Esophagus muscularis mucosa (tissue), 4 donors: ENCODE results near the gene YY1.

Experiments
- EP300 ChIP-seq: sonication (generic); formaldehyde crosslinking; IDR thresholded peaks from one replicate; pipeline ENCODE4 v1.6.1; 2017; ENCODE audit warnings: antibody characterized with exemption
- POLR2A ChIP-seq: fragments of 450-650 bp; IDR thresholded peaks from one replicate; pipeline ENCODE4 v1.6.1; 2017; ENCODE audit warnings: antibody characterized with exemption, moderate library complexity, mild to moderate bottlenecking, low read depth
- TF ChIP-seq, protein P1 (sequence below), 3 experiments: fragments of 200-600 bp in 2 of 3; fragments of 450-650 bp in 1 of 3; sonication (generic) in 2 of 3; IDR thresholded peaks; one replicate each; pipeline ENCODE4 v1.5.1; 2017 to 2019; ENCODE audit warnings: antibody characterized with exemption in 3 of 3, mild to moderate bottlenecking in 2 of 3, moderate library complexity in 1 of 3

DNA sequence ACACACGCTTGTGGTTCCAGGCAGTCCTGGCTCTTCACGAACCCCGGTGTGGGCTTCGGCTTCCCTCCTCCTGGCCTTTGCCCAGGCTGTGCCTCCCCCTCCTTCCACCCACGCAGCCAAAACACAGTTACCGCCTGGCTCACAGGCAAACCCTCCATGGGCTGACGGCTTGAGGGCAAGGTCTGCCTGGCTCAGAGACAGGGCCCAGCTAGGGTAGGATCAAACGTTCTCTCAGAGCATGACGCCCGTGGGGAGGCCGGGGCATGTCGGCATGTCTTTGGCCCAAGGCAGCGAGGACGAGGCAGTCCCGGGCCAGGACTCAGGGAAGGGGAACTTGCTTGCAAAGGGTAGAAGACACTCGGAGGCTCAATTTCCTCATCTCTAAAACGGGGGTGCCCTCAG, 86.3 kb downstream of the YY1 start:
- TF ChIP-seq, protein P1, sequence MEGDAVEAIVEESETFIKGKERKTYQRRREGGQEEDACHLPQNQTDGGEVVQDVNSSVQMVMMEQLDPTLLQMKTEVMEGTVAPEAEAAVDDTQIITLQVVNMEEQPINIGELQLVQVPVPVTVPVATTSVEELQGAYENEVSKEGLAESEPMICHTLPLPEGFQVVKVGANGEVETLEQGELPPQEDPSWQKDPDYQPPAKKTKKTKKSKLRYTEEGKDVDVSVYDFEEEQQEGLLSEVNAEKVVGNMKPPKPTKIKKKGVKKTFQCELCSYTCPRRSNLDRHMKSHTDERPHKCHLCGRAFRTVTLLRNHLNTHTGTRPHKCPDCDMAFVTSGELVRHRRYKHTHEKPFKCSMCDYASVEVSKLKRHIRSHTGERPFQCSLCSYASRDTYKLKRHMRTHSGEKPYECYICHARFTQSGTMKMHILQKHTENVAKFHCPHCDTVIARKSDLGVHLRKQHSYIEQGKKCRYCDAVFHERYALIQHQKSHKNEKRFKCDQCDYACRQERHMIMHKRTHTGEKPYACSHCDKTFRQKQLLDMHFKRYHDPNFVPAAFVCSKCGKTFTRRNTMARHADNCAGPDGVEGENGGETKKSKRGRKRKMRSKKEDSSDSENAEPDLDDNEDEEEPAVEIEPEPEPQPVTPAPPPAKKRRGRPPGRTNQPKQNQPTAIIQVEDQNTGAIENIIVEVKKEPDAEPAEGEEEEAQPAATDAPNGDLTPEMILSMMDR (IDR thresholded peaks at IDR 0.05), result no peak
- TF ChIP-seq EP300 (no peak), POLR2A (no peak)
